HG02798 (cell line): ENCODE results near the gene C1orf226.
A peak's percentile ranks its signal among the peaks of the same experiment; 100 is the strongest.
"Not testable (repeated sequence)": the region's sequence is repeated elsewhere in the genome, so short reads cannot be mapped to it uniquely, and the experiment has no call there.

Experiments
- ATAC-seq: cut with Tn5 transposase; IDR thresholded peaks from one replicate; pipeline ENCODE4 v1.9.1; 2021; ENCODE audit warnings: mild to moderate bottlenecking; ENCODE audit not compliant: unreplicated experiment, poor library complexity

C1orf226 gene

GRCh38 chr1:162381383-162381782 lies at the start of gene C1orf226:
Gene C1orf226, plus strand, starts transcription at chr1:162381728. Its CDS starts 174 bp downstream, at chr1:162381902.
- ATAC-seq = no peak

GRCh38 chr1:162333991-162334390 lies 47.5 kb upstream of the C1orf226 start:
- ATAC-seq = no peak

GRCh38 chr1:162335126-162335525 lies 46.4 kb upstream of the C1orf226 start:
- ATAC-seq = no peak

GRCh38 chr1:162336621-162337285 lies 44.8 kb upstream of the C1orf226 start:
- no peak for ATAC-seq

GRCh38 chr1:162342452-162342983 lies 39.0 kb upstream of the C1orf226 start:
- no peak for ATAC-seq

GRCh38 chr1:162343470-162343869 lies 38.1 kb upstream of the C1orf226 start:
- no peak for ATAC-seq

GRCh38 chr1:162347281-162347680 lies 34.2 kb upstream of the C1orf226 start:
- no peak for ATAC-seq

GRCh38 chr1:162349635-162350330 lies 31.7 kb upstream of the C1orf226 start:
- ATAC-seq = no peak

- no peak for ATAC-seq
Measured at GRCh38 chr1:162351246-162351842, 30.2 kb upstream of the C1orf226 start.

- ATAC-seq = not testable (repeated sequence)
Measured at GRCh38 chr1:162351874-162352273, 29.7 kb upstream of the C1orf226 start.

GRCh38 chr1:162353078-162353477 lies 28.4 kb upstream of the C1orf226 start:
- ATAC-seq = no peak

- no peak for ATAC-seq
Measured at GRCh38 chr1:162353702-162354101, 27.8 kb upstream of the C1orf226 start.

GRCh38 chr1:162357681-162358266 lies 23.8 kb upstream of the C1orf226 start:
- no peak for ATAC-seq

- no peak for ATAC-seq
Measured at GRCh38 chr1:162358928-162359327, 22.6 kb upstream of the C1orf226 start.

- ATAC-seq = no peak
Measured at GRCh38 chr1:162359523-162360236, 21.8 kb upstream of the C1orf226 start.

GRCh38 chr1:162360237-162360873 lies 21.2 kb upstream of the C1orf226 start:
- no peak for ATAC-seq

GRCh38 chr1:162360874-162361260 lies 20.7 kb upstream of the C1orf226 start:
- no peak for ATAC-seq

GRCh38 chr1:162361349-162361748 lies 20.2 kb upstream of the C1orf226 start:
- ATAC-seq = peak; percentile 42

GRCh38 chr1:162363823-162364222 lies 17.7 kb upstream of the C1orf226 start:
- ATAC-seq = no peak

GRCh38 chr1:162364498-162364897 lies 17.0 kb upstream of the C1orf226 start:
- ATAC-seq = no peak
